Measurements from ENCODE around the gene BAZ1B. TPM values are rescaled to one million over a fixed set of nuclear protein-coding genes. Genes with fewer than 3 reads are reported as not detected.
"Not testable (repeated sequence)": the region's sequence is repeated elsewhere in the genome, so short reads cannot be mapped to it uniquely, and the experiment has no call there.

The BAZ1B gene
- total RNA-seq, 2 experiments from 2014 or later = 84.5 to 86.2 TPM

- H3K4me3 Mint-ChIP-seq = no peak overlapping the region
- CTCF ChIA-PET = no interaction called here
- H3K36me3 Mint-ChIP-seq (ENCODE audit: low read depth) = peaks cover 35% of the 10 kb centered on the region
- H3K27ac Mint-ChIP-seq = no peak overlapping the region
- peaks cover 3% of the 10 kb centered on the region for H3K9me3 Mint-ChIP-seq
- POLR2A ChIA-PET = interaction anchor here (1.4 kb wide), 1 partner anchor 14 kb away, joined by 5 read pairs; no protein-coding TSS in a partner anchor
- H3K4me1 Mint-ChIP-seq = peaks cover 4% of the 10 kb centered on the region
- no peak for DNase-seq
- H3K27me3 Mint-ChIP-seq = peaks cover 6% of the 10 kb centered on the region
Observed at GRCh38 chr7:73437621-73438416, 84.3 kb downstream of the BAZ1B start.

GRCh38 chr7:73437091-73437490 is 85.0 kb downstream of the BAZ1B start:
- POLR2A ChIA-PET = interaction anchor here (1.4 kb wide), 1 partner anchor 15 kb away, joined by 5 read pairs; no protein-coding TSS in a partner anchor
- CTCF ChIA-PET = no interaction called here
- H3K27ac Mint-ChIP-seq = no peak overlapping the region

GRCh38 chr7:73436031-73436929 is 85.8 kb downstream of the BAZ1B start:
- DNase-seq = no peak
- Mint-ChIP-seq H3K9me3 (peaks cover 3% of the 10 kb centered on the region), H3K4me1 (peaks cover 8% of the 10 kb centered on the region), H3K36me3 (ENCODE audit: low read depth) (peaks cover 22% of the 10 kb centered on the region), H3K27ac (no peak overlapping the region), H3K4me3 (no peak overlapping the region), H3K27me3 (peaks cover 6% of the 10 kb centered on the region)
- ChIA-PET POLR2A (interaction anchor here (1.4 kb wide), 1 partner anchor 15 kb away, joined by 5 read pairs; no protein-coding TSS in a partner anchor), CTCF (no interaction called here)

More at GRCh38 chr7:73437091-73437490, 85.0 kb downstream of the BAZ1B start:
- peaks cover 6% of the 10 kb centered on the region for H3K27me3 Mint-ChIP-seq
- H3K36me3 Mint-ChIP-seq (ENCODE audit: low read depth) = peaks cover 28% of the 10 kb centered on the region
- no peak for DNase-seq
- peaks cover 3% of the 10 kb centered on the region for H3K9me3 Mint-ChIP-seq
- no peak overlapping the region for H3K4me3 Mint-ChIP-seq
- H3K4me1 Mint-ChIP-seq = peaks cover 8% of the 10 kb centered on the region

GRCh38 chr7:73435471-73436009 is 86.6 kb downstream of the BAZ1B start:
- Mint-ChIP-seq H3K4me3 (no peak overlapping the region), H3K36me3 (ENCODE audit: low read depth) (peaks cover 16% of the 10 kb centered on the region), H3K4me1 (peaks cover 8% of the 10 kb centered on the region), H3K27me3 (peaks cover 6% of the 10 kb centered on the region), H3K27ac (no peak overlapping the region), H3K9me3 (peaks cover 3% of the 10 kb centered on the region)
- ChIA-PET CTCF (no interaction called here), POLR2A (no interaction called here)
- DNase-seq = no peak

- Mint-ChIP-seq H3K27ac (no peak overlapping the region), H3K36me3 (ENCODE audit: low read depth) (peaks cover 10% of the 10 kb centered on the region), H3K9me3 (peaks cover 3% of the 10 kb centered on the region), H3K4me1 (peaks cover 8% of the 10 kb centered on the region), H3K4me3 (peak overlapping the region; percentile 54), H3K27me3 (peaks cover 6% of the 10 kb centered on the region)
- ChIA-PET POLR2A (no interaction called here), CTCF (no interaction called here)
- no peak for DNase-seq
Observed at GRCh38 chr7:73434701-73435069, 87.4 kb downstream of the BAZ1B start.

GRCh38 chr7:73433924-73434700 is 88.0 kb downstream of the BAZ1B start:
- Mint-ChIP-seq H3K27ac (no peak overlapping the region), H3K4me3 (no peak overlapping the region), H3K9me3 (peaks cover 3% of the 10 kb centered on the region), H3K27me3 (peaks cover 6% of the 10 kb centered on the region), H3K36me3 (ENCODE audit: low read depth) (peaks cover 6% of the 10 kb centered on the region), H3K4me1 (peaks cover 8% of the 10 kb centered on the region)
- DNase-seq = no peak
- POLR2A ChIA-PET = no interaction called here
- CTCF ChIA-PET = no interaction called here

GRCh38 chr7:73432676-73433075 is 89.4 kb downstream of the BAZ1B start:
- ChIA-PET POLR2A (no interaction called here), CTCF (interaction anchor here (1.0 to 1.1 kb wide), 2 partner anchors 18 to 20 kb away, joined by 3 read pairs; no protein-coding TSS in a partner anchor)
- peak overlapping the region; percentile 41 for H3K4me3 Mint-ChIP-seq
- H3K36me3 Mint-ChIP-seq (ENCODE audit: low read depth) = no peaks in the 10 kb centered on the region
- no peak for DNase-seq
- H3K4me1 Mint-ChIP-seq = peaks cover 8% of the 10 kb centered on the region
- peaks cover 6% of the 10 kb centered on the region for H3K27me3 Mint-ChIP-seq
- no peak overlapping the region for H3K27ac Mint-ChIP-seq
- H3K9me3 Mint-ChIP-seq = peaks cover 3% of the 10 kb centered on the region

- ChIA-PET POLR2A (no interaction called here), CTCF (no interaction called here)
- Mint-ChIP-seq H3K27ac (no peak overlapping the region), H3K36me3 (ENCODE audit: low read depth) (no peaks in the 10 kb centered on the region), H3K4me1 (peaks cover 8% of the 10 kb centered on the region), H3K9me3 (peaks cover 3% of the 10 kb centered on the region), H3K27me3 (peaks cover 6% of the 10 kb centered on the region), H3K4me3 (no peak overlapping the region)
- no peak for DNase-seq
Observed at GRCh38 chr7:73431041-73431835, 90.9 kb downstream of the BAZ1B start.

- H3K27me3 Mint-ChIP-seq; H3K4me3 Mint-ChIP-seq; H3K36me3 Mint-ChIP-seq (ENCODE audit: low read depth); POLR2A ChIA-PET; DNase-seq; CTCF ChIA-PET; H3K9me3 Mint-ChIP-seq; H3K4me1 Mint-ChIP-seq; H3K27ac Mint-ChIP-seq: not testable (repeated sequence)
Observed at GRCh38 chr7:73430540-73430939, 91.6 kb downstream of the BAZ1B start.

GRCh38 chr7:73429622-73430505 is 92.2 kb downstream of the BAZ1B start:
- ChIA-PET CTCF (no interaction called here), POLR2A (no interaction called here)
- H3K27me3 Mint-ChIP-seq = peaks cover 3% of the 10 kb centered on the region

GRCh38 chr7:73429215-73429614 is 92.9 kb downstream of the BAZ1B start:
- POLR2A ChIA-PET = no interaction called here
- CTCF ChIA-PET = no interaction called here
- Mint-ChIP-seq H3K27ac (no peak overlapping the region), H3K36me3 (ENCODE audit: low read depth) (no peaks in the 10 kb centered on the region), H3K27me3 (peaks cover 1% of the 10 kb centered on the region), H3K4me3 (no peak overlapping the region), H3K9me3 (no peaks in the 10 kb centered on the region), H3K4me1 (peaks cover 4% of the 10 kb centered on the region)
- no peak for DNase-seq

More at GRCh38 chr7:73429622-73430505, 92.2 kb downstream of the BAZ1B start:
- H3K9me3 Mint-ChIP-seq = peaks cover 2% of the 10 kb centered on the region
- H3K36me3 Mint-ChIP-seq (ENCODE audit: low read depth) = no peaks in the 10 kb centered on the region
- DNase-seq = no peak
- H3K4me1 Mint-ChIP-seq = peaks cover 6% of the 10 kb centered on the region
- no peak overlapping the region for H3K4me3 Mint-ChIP-seq
- H3K27ac Mint-ChIP-seq = no peak overlapping the region
